SJSA1 (cell line): ENCODE results near the gene SIGLEC8. TPM values are rescaled to one million over a fixed set of nuclear protein-coding genes. Genes with fewer than 3 reads are reported as not detected.

Experiments used
- DNase-seq, 2 experiments: peaks; one replicate each; pipeline ENCODE4 v3.0.0-alpha.2; 2015 to 2020; ENCODE audit warnings: low spot score in 2 of 2, low read depth in 1 of 2
- H3K27ac ChIP-seq: fragments of 250-450 bp; sonication (Bioruptor Pico); 2 replicates; pipeline ENCODE4 v1.5.1; 2020; ENCODE audit warnings: mild to moderate bottlenecking, moderate library complexity
- H3K27me3 ChIP-seq: fragments of 250-450 bp; sonication (Bioruptor Pico); replicated peaks from 2 replicates; pipeline ENCODE4 v1.5.1; 2020; ENCODE audit warnings: mild to moderate bottlenecking, moderate library complexity
- H3K36me3 ChIP-seq: fragments of 250-450 bp; sonication (Bioruptor Pico); 2 replicates; pipeline ENCODE4 v1.5.1; 2020; ENCODE audit warnings: mild to moderate bottlenecking
- H3K4me1 ChIP-seq: fragments of 250-450 bp; sonication (Bioruptor Pico); replicated peaks from 2 replicates; pipeline ENCODE4 v1.6.1; 2021; ENCODE audit warnings: mild to moderate bottlenecking
- H3K4me3 ChIP-seq: fragments of 250-450 bp; sonication (Bioruptor Pico); 2 replicates; pipeline ENCODE4 v1.5.1; 2020; ENCODE audit warnings: mild to moderate bottlenecking
- H3K9me3 ChIP-seq: fragments of 250-450 bp; sonication (Bioruptor Pico); replicated peaks from 2 replicates; pipeline ENCODE4 v1.5.1; 2020; ENCODE audit warnings: mild to moderate bottlenecking
- total RNA-seq: library from RNA; depleted of rRNA; stranded (reverse); fragments of >200 nt; shearing (Covaris generic); gene quantifications from 2 replicates; pipeline ENCODE4 v1.2.3, GENCODE V29; 2014

SIGLEC8 gene
- total RNA-seq, 1 experiment from 2014 or later = not detected

- no peaks in the 10 kb centered on the region for H3K4me1 ChIP-seq
- H3K4me3 ChIP-seq = no peak overlapping the region
- DNase-seq = no peak
- H3K9me3 ChIP-seq = no peaks in the 10 kb centered on the region; the same call in 1 of the 2 replicates
- no peaks in the 10 kb centered on the region for H3K27me3 ChIP-seq
- H3K27ac ChIP-seq = no peak overlapping the region
- H3K36me3 ChIP-seq = no peaks in the 10 kb centered on the region
These were observed 27.9 kb upstream of the SIGLEC8 start for GRCh38 chr19:51485960-51486660.

- H3K27ac ChIP-seq = no peak overlapping the region
- no peaks in the 10 kb centered on the region; the same call in 1 of the 2 replicates for H3K9me3 ChIP-seq
- DNase-seq = no peak
- no peaks in the 10 kb centered on the region for H3K4me1 ChIP-seq
- no peak overlapping the region for H3K4me3 ChIP-seq
- no peaks in the 10 kb centered on the region for H3K36me3 ChIP-seq
- H3K27me3 ChIP-seq = no peaks in the 10 kb centered on the region; the same call in 1 of the 2 replicates
These were observed 22.3 kb upstream of the SIGLEC8 start for GRCh38 chr19:51480590-51480989.

GRCh38 chr19:51479531-51480331 is 21.5 kb upstream of the SIGLEC8 start:
- no peak overlapping the region for H3K4me3 ChIP-seq
- DNase-seq = no peak
- no peaks in the 10 kb centered on the region for H3K36me3 ChIP-seq
- no peaks in the 10 kb centered on the region for H3K4me1 ChIP-seq
- H3K27ac ChIP-seq = no peak overlapping the region
- no peaks in the 10 kb centered on the region; the same call in 1 of the 2 replicates for H3K27me3 ChIP-seq
- H3K9me3 ChIP-seq = no peaks in the 10 kb centered on the region

GRCh38 chr19:51478381-51479234 is 20.4 kb upstream of the SIGLEC8 start, which contains the start of gene CEACAM18:
Gene CEACAM18, plus strand, starts transcription at chr19:51478539.
- Histone ChIP-seq H3K4me3 (no peak within 1 kb of the TSS), H3K4me1 (no peaks in the 10 kb centered on the region), H3K27me3 (no peaks in the 10 kb centered on the region; the same call in 1 of the 2 replicates), H3K36me3 (no peaks in the 10 kb centered on the region), H3K27ac (no peak within 1 kb of the TSS), H3K9me3 (no peaks in the 10 kb centered on the region)
- DNase-seq = no peak

- Histone ChIP-seq H3K4me3 (no peak overlapping the region), H3K27ac (no peak overlapping the region), H3K4me1 (no peaks in the 10 kb centered on the region), H3K9me3 (no peaks in the 10 kb centered on the region), H3K27me3 (no peaks in the 10 kb centered on the region; the same call in none of the 2 replicates), H3K36me3 (no peaks in the 10 kb centered on the region)
- DNase-seq = no peak
These were observed 19.1 kb upstream of the SIGLEC8 start for GRCh38 chr19:51477344-51477743.

GRCh38 chr19:51476164-51476563 is 17.9 kb upstream of the SIGLEC8 start:
- Histone ChIP-seq H3K9me3 (no peaks in the 10 kb centered on the region), H3K36me3 (no peaks in the 10 kb centered on the region), H3K27me3 (no peaks in the 10 kb centered on the region; the same call in none of the 2 replicates), H3K27ac (no peak overlapping the region), H3K4me1 (no peaks in the 10 kb centered on the region), H3K4me3 (no peak overlapping the region)
- DNase-seq = no peak

GRCh38 chr19:51473009-51473707 is 14.9 kb upstream of the SIGLEC8 start:
- no peak overlapping the region for H3K4me3 ChIP-seq
- H3K27me3 ChIP-seq = no peaks in the 10 kb centered on the region; the same call in none of the 2 replicates
- H3K27ac ChIP-seq = no peak overlapping the region
- no peaks in the 10 kb centered on the region for H3K4me1 ChIP-seq
- no peaks in the 10 kb centered on the region for H3K9me3 ChIP-seq
- peak; percentile 32 to 66 for DNase-seq
- no peaks in the 10 kb centered on the region for H3K36me3 ChIP-seq

- DNase-seq = no peak
- Histone ChIP-seq H3K9me3 (no peaks in the 10 kb centered on the region), H3K36me3 (no peaks in the 10 kb centered on the region), H3K4me1 (no peaks in the 10 kb centered on the region), H3K27me3 (no peaks in the 10 kb centered on the region; the same call in none of the 2 replicates), H3K27ac (no peak overlapping the region), H3K4me3 (no peak overlapping the region)
These were observed 14.4 kb upstream of the SIGLEC8 start for GRCh38 chr19:51472607-51473006.

GRCh38 chr19:51471527-51471926 is 13.3 kb upstream of the SIGLEC8 start:
- Histone ChIP-seq H3K4me1 (no peaks in the 10 kb centered on the region), H3K27ac (no peak overlapping the region), H3K9me3 (no peaks in the 10 kb centered on the region), H3K4me3 (no peak overlapping the region), H3K36me3 (no peaks in the 10 kb centered on the region), H3K27me3 (no peaks in the 10 kb centered on the region; the same call in none of the 2 replicates)
- DNase-seq = no peak

GRCh38 chr19:51470966-51471365 is 12.7 kb upstream of the SIGLEC8 start:
- Histone ChIP-seq H3K36me3 (no peaks in the 10 kb centered on the region), H3K27me3 (no peaks in the 10 kb centered on the region; the same call in none of the 2 replicates), H3K27ac (no peak overlapping the region), H3K4me3 (no peak overlapping the region), H3K4me1 (no peaks in the 10 kb centered on the region), H3K9me3 (no peaks in the 10 kb centered on the region)
- DNase-seq = no peak

GRCh38 chr19:51469629-51470028 is 11.4 kb upstream of the SIGLEC8 start:
- Histone ChIP-seq H3K4me1 (no peaks in the 10 kb centered on the region), H3K9me3 (no peaks in the 10 kb centered on the region), H3K27ac (no peak overlapping the region), H3K4me3 (no peak overlapping the region), H3K27me3 (no peaks in the 10 kb centered on the region; the same call in none of the 2 replicates), H3K36me3 (no peaks in the 10 kb centered on the region)
- DNase-seq = no peak

- Histone ChIP-seq H3K9me3 (no peaks in the 10 kb centered on the region), H3K27me3 (no peaks in the 10 kb centered on the region; the same call in none of the 2 replicates), H3K4me3 (no peak overlapping the region), H3K27ac (no peak overlapping the region), H3K36me3 (no peaks in the 10 kb centered on the region), H3K4me1 (no peaks in the 10 kb centered on the region)
- DNase-seq = no peak
These were observed 10.9 kb upstream of the SIGLEC8 start for GRCh38 chr19:51469162-51469561.

GRCh38 chr19:51468545-51468920 is 10.3 kb upstream of the SIGLEC8 start:
- no peak for DNase-seq
- no peak overlapping the region for H3K27ac ChIP-seq
- H3K4me3 ChIP-seq = no peak overlapping the region
- no peaks in the 10 kb centered on the region for H3K36me3 ChIP-seq
- no peaks in the 10 kb centered on the region for H3K9me3 ChIP-seq
- H3K27me3 ChIP-seq = no peaks in the 10 kb centered on the region; the same call in none of the 2 replicates
- no peaks in the 10 kb centered on the region for H3K4me1 ChIP-seq
